Measurements from ENCODE around the gene CPE. TPM values are rescaled to one million over a fixed set of nuclear protein-coding genes. Genes with fewer than 3 reads are reported as not detected.

The CPE gene
- total RNA-seq, 1 experiment from 2014 or later = 29.3 TPM

DNA sequence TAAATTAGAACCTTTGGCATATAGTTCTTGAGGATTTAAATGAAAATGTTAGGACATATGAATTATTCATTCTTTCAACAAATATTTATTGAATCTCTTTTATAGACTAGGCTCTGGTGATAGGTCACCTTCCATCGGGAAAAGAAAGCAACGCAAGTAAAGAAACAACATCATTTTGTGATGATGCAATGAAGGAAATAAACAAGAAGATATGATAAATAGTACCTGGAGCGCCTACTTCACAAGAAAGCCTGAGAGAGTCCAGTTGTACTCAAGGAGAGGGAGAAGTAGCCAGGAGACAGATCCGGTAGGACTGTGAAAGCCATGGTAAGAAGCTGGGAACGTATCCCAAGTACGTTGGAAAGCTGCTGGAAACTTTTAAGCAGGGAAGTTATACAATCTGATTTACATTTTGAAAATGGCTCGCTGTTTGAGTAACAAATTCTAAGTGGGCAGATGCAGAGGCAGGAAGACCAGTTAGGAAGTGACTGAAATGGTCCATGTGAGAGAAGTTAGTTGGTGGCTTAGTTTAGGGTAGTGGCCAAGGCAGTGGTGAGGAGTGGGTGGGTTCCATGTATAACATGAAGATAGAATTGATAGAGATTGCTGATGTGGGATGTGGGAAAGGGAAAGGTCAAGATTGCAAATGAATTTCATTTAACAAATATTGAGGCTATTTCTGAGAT is 17.7 kb upstream of the CPE start:
- Histone ChIP-seq H3K4me2 (ENCODE audit: low read length) (no peak overlapping the region), H3K4me3 (replicated peaks in 1 of 2; ENCODE audit: low read depth in 1 of 2, low read length in 2 of 2) (no peak overlapping the region), H3K4me1 (ENCODE audit: control insufficient read depth in 1 of 2, insufficient read depth in 2 of 2, low read length in 2 of 2) (peaks cover 0 to 1% of the 10 kb centered on the region in 2 experiments; a peak in 2 of 4 replicates), H3K36me3 (ENCODE audit: control insufficient read depth in 1 of 2, insufficient read depth in 2 of 2, low read length in 2 of 2) (no peaks in the 10 kb centered on the region), H3K27ac (ENCODE audit: low read depth, low read length) (no peak overlapping the region), H3K9me3 (ENCODE audit: control insufficient read depth in 1 of 2, insufficient read depth in 1 of 2, low read depth in 1 of 2, low read length in 2 of 2) (no peaks in the 10 kb centered on the region), H2AFZ (ENCODE audit: low read depth, low read length, poor library complexity, severe bottlenecking) (no peak overlapping the region), H3K9me2 (ENCODE audit: insufficient read depth) (no peaks in the 10 kb centered on the region), H3K27me3 (ENCODE audit: insufficient read depth, low read length) (no peaks in the 10 kb centered on the region), H4K20me1 (ENCODE audit: insufficient read depth) (no peaks in the 10 kb centered on the region), H3K9ac (ENCODE audit: low read length) (no peak overlapping the region), H3K79me2 (ENCODE audit: insufficient read depth, low read length) (no peaks in the 10 kb centered on the region)
- no peak for DNase-seq (ENCODE audit: low read depth, low spot score)
- POLR2A ChIA-PET = no interaction called here
- CTCF ChIA-PET = no interaction called here
- TF ChIP-seq EGR1 (IDR thresholded peaks at IDR 0.05; ENCODE audit: low read depth) = no peak
- TF ChIP-seq POLR2AphosphoS5 (IDR thresholded peaks at IDR 0.05; ENCODE audit: low read depth, low read length) = no peak
- TF ChIP-seq CEBPB (IDR thresholded peaks at IDR 0.05; ENCODE audit: low read depth) = no peak
- no peak for TF ChIP-seq FOSL1 (IDR thresholded peaks at IDR 0.05; ENCODE audit: low read depth)
- TF ChIP-seq EZH2 (IDR thresholded peaks at IDR 0.05) = no peak
- no peak for TF ChIP-seq SRF (IDR thresholded peaks at IDR 0.05; ENCODE audit: low read depth)
- TF ChIP-seq ZFX (IDR thresholded peaks at IDR 0.05) = no peak
- no peak for TF ChIP-seq ELF1 (IDR thresholded peaks at IDR 0.05; ENCODE audit: borderline replicate concordance, low read depth)
- TF ChIP-seq, protein P1, sequence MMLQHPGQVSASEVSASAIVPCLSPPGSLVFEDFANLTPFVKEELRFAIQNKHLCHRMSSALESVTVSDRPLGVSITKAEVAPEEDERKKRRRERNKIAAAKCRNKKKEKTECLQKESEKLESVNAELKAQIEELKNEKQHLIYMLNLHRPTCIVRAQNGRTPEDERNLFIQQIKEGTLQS (IDR thresholded peaks at IDR 0.05) = no peak
- no peak for TF ChIP-seq JUND (IDR thresholded peaks at IDR 0.05)
- no peak for TF ChIP-seq SP1 (IDR thresholded peaks at IDR 0.05; ENCODE audit: low read depth)
- TF ChIP-seq SIN3A (IDR thresholded peaks at IDR 0.05; ENCODE audit: low read depth) = no peak
- TF ChIP-seq EZH2phosphoT487 (IDR thresholded peaks at IDR 0.05; ENCODE audit: borderline replicate concordance) = no peak
- no peak for TF ChIP-seq POLR2A (IDR thresholded peaks at IDR 0.05; ENCODE audit: borderline replicate concordance, extremely low read depth, insufficient read depth, insufficient read length)
- TF ChIP-seq YY1 (IDR thresholded peaks at IDR 0.05; ENCODE audit: extremely low read depth, insufficient replicate concordance, low read depth, low read length) = no peak
- TF ChIP-seq, protein P2, sequence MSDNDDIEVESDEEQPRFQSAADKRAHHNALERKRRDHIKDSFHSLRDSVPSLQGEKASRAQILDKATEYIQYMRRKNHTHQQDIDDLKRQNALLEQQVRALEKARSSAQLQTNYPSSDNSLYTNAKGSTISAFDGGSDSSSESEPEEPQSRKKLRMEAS (IDR thresholded peaks at IDR 0.05) = no peak
- TF ChIP-seq, protein P3, sequence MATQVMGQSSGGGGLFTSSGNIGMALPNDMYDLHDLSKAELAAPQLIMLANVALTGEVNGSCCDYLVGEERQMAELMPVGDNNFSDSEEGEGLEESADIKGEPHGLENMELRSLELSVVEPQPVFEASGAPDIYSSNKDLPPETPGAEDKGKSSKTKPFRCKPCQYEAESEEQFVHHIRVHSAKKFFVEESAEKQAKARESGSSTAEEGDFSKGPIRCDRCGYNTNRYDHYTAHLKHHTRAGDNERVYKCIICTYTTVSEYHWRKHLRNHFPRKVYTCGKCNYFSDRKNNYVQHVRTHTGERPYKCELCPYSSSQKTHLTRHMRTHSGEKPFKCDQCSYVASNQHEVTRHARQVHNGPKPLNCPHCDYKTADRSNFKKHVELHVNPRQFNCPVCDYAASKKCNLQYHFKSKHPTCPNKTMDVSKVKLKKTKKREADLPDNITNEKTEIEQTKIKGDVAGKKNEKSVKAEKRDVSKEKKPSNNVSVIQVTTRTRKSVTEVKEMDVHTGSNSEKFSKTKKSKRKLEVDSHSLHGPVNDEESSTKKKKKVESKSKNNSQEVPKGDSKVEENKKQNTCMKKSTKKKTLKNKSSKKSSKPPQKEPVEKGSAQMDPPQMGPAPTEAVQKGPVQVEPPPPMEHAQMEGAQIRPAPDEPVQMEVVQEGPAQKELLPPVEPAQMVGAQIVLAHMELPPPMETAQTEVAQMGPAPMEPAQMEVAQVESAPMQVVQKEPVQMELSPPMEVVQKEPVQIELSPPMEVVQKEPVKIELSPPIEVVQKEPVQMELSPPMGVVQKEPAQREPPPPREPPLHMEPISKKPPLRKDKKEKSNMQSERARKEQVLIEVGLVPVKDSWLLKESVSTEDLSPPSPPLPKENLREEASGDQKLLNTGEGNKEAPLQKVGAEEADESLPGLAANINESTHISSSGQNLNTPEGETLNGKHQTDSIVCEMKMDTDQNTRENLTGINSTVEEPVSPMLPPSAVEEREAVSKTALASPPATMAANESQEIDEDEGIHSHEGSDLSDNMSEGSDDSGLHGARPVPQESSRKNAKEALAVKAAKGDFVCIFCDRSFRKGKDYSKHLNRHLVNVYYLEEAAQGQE (IDR thresholded peaks at IDR 0.05; ENCODE audit: low read depth) = no peak
- intact Hi-C loops (cut with micrococcal nuclease) = no loop called here
- ATAC-seq = no peak
- RAD21 ChIA-PET (ENCODE audit: low non-redundant PET in 1 of 2, low total read pairs in 2 of 2, uncharacterized antibody in 2 of 2, unreplicated experiment in 2 of 2) = no interaction called here
- BruUV-seq (replicated peaks) = no TSS peak

All from HCT116 (cell line).